Kidney (tissue), 14 donors: ENCODE data around the gene CFAP43. TPM values are rescaled to one million over a fixed set of nuclear protein-coding genes. Genes with fewer than 3 reads are reported as not detected.
"Not testable (repeated sequence)": the region's sequence is repeated elsewhere in the genome, so short reads cannot be mapped to it uniquely, and the experiment has no call there.

ENCODE experiments used
- DNase-seq, 5 donors: peaks; one replicate each; pipeline ENCODE4 v3.0.0-alpha.2; 2013 to 2020
- FAIRE-seq: peaks from 2 replicates; lab custom pipeline; 2012; peaks lifted over from hg19 to GRCh38; lab: Jason Lieb, UNC
- H3K27ac ChIP-seq, 2 donors: one replicate each; pipeline ENCODE4 v1.7.0; 2013; ENCODE audit warnings: low read depth in 2 of 2, low read length in 2 of 2, inconsistent platforms in 1 of 2
- H3K27me3 ChIP-seq: one replicate; pipeline ENCODE4 v1.7.1; 2013; ENCODE audit warnings: low read length, inconsistent platforms; ENCODE audit not compliant: control insufficient read depth, insufficient read depth
- H3K36me3 ChIP-seq, 3 donors: one replicate each; pipeline versions ENCODE4 v1.7.0 to v1.7.1; 2013; ENCODE audit warnings: low read length in 3 of 3, control low read depth in 1 of 3, inconsistent platforms in 1 of 3; ENCODE audit not compliant: insufficient read depth in 3 of 3, control insufficient read depth in 2 of 3
- H3K4me1 ChIP-seq, 3 donors: one replicate each; pipeline versions ENCODE4 v1.7.0 to v1.7.1; 2013; ENCODE audit warnings: low read length in 3 of 3, inconsistent platforms in 1 of 3, low read depth in 1 of 3; ENCODE audit not compliant: control insufficient read depth in 2 of 3, insufficient read depth in 2 of 3
- H3K4me3 ChIP-seq, 3 donors: one replicate each; pipeline versions ENCODE4 v1.7.0 to v1.8.1; 2013; ENCODE audit warnings: low read length in 3 of 3, control low read depth in 1 of 3, inconsistent platforms in 1 of 3
- H3K9ac ChIP-seq, 3 donors: one replicate each; pipeline versions ENCODE4 v1.7.0 to v1.7.1; 2013; ENCODE audit warnings: low read length in 3 of 3, control low read depth in 1 of 3, inconsistent platforms in 1 of 3
- H3K9me3 ChIP-seq, 3 donors: one replicate each; pipeline versions ENCODE4 v1.7.0 to v1.7.1; 2013; ENCODE audit warnings: low read length in 3 of 3, control low read depth in 1 of 3, inconsistent platforms in 1 of 3; ENCODE audit not compliant: control insufficient read depth in 2 of 3, insufficient read depth in 1 of 3
- intact Hi-C: fragments of 100-400 bp; cut with DNase I; formaldehyde crosslinking; loops from one replicate; pipeline ENCODE4 v1.11.1; 2022
- polyA plus RNA-seq: library from polyadenylated mRNA; stranded (reverse); fragments of 350-450 nt; fragmentation: Illumina TruSeq; extraction: RNeasy Lipid Tissue Mini Kit (QIAGEN cat#74804); gene quantifications from one replicate; pipeline ENCODE4 v1.2.3, GENCODE V29; 2014; ENCODE audit warnings: low read depth, low replicate concordance; ENCODE audit not compliant: insufficient read depth
- total RNA-seq: library from RNA; stranded (reverse); fragmentation: NEBNext Ultra II Directional; extraction: Animal tissue kit (Norgen Biotek cat#: 25700); gene quantifications from one replicate; pipeline ENCODE4 v1.2.1, GENCODE V29; 2021
- TF ChIP-seq, protein P1 (sequence below): IDR thresholded peaks from 3 replicates; pipeline ENCODE4 v1.5.1; 2012; ENCODE audit warnings: mild to moderate bottlenecking, moderate library complexity, borderline replicate concordance; ENCODE audit not compliant: insufficient read depth; ENCODE audit errors: extremely low read depth
- donor health status: control.
- donor health status: control.
- donor health status: control.
- donor health status: control.
- donor health status: control.
- donor health status: DM: yes; HTN: yes; CAD: no.
- donor health status: Normal renal cell carcinoma (clear cell type).

CFAP43 gene
- total and polyA plus RNA-seq, 2 donors from 2014 or later, result 3.1 to 7.2 TPM

- Histone ChIP-seq H3K4me1 (no peaks in the 10 kb centered on the region), H3K36me3 (no peaks in the 10 kb centered on the region), H3K27ac (no peak overlapping the region), H3K27me3 (no peaks in the 10 kb centered on the region), H3K9me3 (no peaks in the 10 kb centered on the region), H3K4me3 (no peak overlapping the region), H3K9ac (no peak overlapping the region)
- no peak for FAIRE-seq
- DNase-seq, result no peak
- intact Hi-C loops, result no loop called here
- TF ChIP-seq, protein P1, sequence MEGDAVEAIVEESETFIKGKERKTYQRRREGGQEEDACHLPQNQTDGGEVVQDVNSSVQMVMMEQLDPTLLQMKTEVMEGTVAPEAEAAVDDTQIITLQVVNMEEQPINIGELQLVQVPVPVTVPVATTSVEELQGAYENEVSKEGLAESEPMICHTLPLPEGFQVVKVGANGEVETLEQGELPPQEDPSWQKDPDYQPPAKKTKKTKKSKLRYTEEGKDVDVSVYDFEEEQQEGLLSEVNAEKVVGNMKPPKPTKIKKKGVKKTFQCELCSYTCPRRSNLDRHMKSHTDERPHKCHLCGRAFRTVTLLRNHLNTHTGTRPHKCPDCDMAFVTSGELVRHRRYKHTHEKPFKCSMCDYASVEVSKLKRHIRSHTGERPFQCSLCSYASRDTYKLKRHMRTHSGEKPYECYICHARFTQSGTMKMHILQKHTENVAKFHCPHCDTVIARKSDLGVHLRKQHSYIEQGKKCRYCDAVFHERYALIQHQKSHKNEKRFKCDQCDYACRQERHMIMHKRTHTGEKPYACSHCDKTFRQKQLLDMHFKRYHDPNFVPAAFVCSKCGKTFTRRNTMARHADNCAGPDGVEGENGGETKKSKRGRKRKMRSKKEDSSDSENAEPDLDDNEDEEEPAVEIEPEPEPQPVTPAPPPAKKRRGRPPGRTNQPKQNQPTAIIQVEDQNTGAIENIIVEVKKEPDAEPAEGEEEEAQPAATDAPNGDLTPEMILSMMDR, result no peak
Measured at GRCh38 chr10:104183682-104184081, 48.5 kb downstream of the CFAP43 start.

DNA sequence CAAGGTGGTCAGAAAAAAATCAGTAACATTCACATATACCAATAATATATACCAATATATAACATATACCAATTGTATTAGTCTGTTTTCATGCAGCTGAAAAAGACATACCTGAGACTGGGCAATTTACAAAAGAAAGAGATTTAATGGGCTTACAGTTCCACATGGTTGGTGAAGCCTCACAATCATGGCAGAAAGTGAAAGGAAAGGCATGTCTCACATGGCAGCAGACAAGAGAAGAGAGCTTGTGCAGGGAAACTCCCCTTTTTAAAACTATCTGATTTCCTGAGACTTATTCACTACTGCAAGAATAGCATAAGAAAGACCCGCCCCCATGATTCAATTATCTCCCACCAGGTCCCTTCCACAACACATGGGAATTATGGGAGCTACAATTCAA, 58.0 kb downstream of the CFAP43 start:
- FAIRE-seq, H3K9me3 ChIP-seq, H3K27me3 ChIP-seq, intact Hi-C loops, H3K36me3 ChIP-seq, H3K27ac ChIP-seq, H3K4me1 ChIP-seq, DNase-seq, H3K9ac ChIP-seq, H3K4me3 ChIP-seq: not testable (repeated sequence)

GRCh38 chr10:104170610-104171254, 61.4 kb downstream of the CFAP43 start:
- H3K4me1 ChIP-seq, result no peaks in the 10 kb centered on the region
- intact Hi-C loops, result no loop called here
- no peaks in the 10 kb centered on the region for H3K27me3 ChIP-seq
- no peak for FAIRE-seq
- no peak for DNase-seq
- no peak overlapping the region for H3K4me3 ChIP-seq
- no peak overlapping the region for H3K9ac ChIP-seq
- H3K27ac ChIP-seq, result no peak overlapping the region
- H3K36me3 ChIP-seq, result no peaks in the 10 kb centered on the region
- no peaks in the 10 kb centered on the region for H3K9me3 ChIP-seq
- TF ChIP-seq, protein P1, result no peak

GRCh38 chr10:104155591-104155990, 76.6 kb downstream of the CFAP43 start:
- Histone ChIP-seq H3K27ac (no peak overlapping the region), H3K4me3 (no peak overlapping the region), H3K9me3 (no peaks in the 10 kb centered on the region), H3K9ac (no peak overlapping the region), H3K36me3 (no peaks in the 10 kb centered on the region), H3K4me1 (no peaks in the 10 kb centered on the region), H3K27me3 (no peaks in the 10 kb centered on the region)
- TF ChIP-seq, protein P1, result no peak
- intact Hi-C loops, result no loop called here
- FAIRE-seq, result no peak
- no peak for DNase-seq
